HG03354 (cell line): ENCODE data around the gene ZBTB20.

Experiments used
- ATAC-seq: cut with Tn5 transposase; IDR thresholded peaks from one replicate; pipeline ENCODE4 v1.9.1; 2021; ENCODE audit warnings: mild to moderate bottlenecking; ENCODE audit not compliant: unreplicated experiment, poor library complexity, severe bottlenecking

ZBTB20 gene

GRCh38 chr3:115040673-115041286, 106.3 kb downstream of the ZBTB20 start:
- no peak for ATAC-seq

DNA sequence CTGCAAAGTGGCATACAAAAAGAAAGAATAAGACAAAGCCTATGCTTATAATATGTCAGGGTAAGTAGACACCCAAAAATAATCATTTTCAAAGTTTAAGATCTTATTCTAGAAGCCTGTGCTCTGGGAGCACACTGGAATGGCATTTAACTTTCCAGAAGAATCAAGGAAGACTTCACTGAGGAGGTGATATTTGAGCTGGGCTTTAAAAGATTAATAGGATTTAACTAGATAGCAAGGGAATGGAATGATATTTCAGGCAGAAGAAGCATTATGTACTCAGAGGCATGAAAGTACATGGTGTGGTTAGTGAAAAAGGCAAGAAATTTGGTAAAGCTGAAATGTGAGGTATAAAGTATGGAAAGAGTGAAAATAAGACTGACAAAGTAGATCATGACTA, 106.8 kb downstream of the ZBTB20 start:
- no peak for ATAC-seq

DNA sequence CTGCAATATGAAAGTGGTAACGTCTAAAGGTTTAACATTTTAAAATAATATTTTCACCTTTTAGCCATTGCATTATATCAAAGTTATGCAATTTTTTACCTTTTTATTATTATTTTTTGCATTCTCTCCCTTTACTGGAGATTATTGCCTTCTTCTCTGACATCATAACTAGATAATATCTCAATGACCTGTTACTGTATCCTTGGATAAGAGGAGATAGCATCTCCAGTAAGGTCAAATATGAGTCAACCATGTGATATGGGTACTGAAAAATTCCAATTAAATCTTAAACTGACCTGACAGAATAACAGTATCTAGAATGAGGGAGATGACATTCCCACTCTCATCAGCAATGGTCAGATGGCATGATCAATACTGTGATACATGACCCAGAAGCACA, 108.3 kb downstream of the ZBTB20 start:
- no peak for ATAC-seq

- no peak for ATAC-seq
Measured at GRCh38 chr3:115022835-115023398, 124.2 kb downstream of the ZBTB20 start.

DNA sequence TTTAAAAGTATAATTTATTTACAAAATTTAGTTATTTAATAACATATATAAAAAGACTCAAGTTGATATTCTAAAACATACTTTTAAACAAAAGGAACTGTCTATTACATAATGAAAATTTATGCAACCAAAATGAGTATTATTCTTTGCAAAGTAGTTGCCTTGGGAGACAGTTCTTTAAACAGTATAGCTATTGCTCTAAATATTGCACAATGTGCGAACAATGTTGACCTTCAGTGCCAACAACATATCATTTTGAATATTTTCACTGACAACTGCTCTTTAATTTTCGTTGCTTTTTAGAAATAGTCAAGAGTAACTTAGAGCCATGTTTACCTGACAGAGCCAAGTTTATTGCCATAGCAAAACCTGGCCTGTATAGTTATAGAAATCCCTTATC, 124.9 kb downstream of the ZBTB20 start:
- ATAC-seq, result no peak

DNA sequence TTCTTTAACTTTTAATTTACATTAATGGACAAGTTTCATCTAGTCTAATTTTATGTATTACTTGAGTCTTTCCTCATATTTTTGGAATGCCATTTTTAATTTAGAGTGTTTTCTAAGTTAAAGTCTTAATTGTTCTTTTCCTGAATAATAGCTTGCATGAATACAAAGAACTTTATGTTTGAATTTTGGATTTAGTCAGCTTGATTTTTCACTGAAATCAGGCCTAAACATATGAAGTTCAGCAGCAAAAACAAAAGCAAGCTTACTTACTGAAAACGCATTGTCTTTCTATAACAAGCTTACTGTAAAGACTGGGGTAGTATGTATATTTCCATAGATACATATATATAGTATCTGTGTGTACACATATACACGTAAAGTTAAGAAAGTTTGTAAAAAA, 126.0 kb downstream of the ZBTB20 start:
- ATAC-seq, result no peak

GRCh38 chr3:115019900-115020299, 127.2 kb downstream of the ZBTB20 start:
- ATAC-seq, result no peak

DNA sequence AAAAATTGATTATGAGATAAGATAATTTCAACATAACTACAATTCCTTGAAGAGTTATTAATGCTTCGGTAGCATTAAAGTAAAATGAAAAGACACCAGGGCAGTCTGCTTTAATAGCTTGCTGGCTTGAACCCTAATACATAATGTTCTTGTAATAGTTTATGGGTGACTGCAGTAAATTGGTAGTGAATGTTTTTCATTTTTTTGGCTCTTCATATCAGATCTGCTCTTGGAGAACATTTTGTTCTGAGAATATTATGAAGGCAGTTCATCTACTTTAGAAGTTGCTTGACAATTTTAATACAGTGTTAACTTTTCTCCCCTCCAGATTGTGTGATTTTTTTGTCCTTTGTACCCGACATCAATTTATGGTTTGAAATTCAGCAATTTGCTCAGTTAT, 128.4 kb downstream of the ZBTB20 start:
- no peak for ATAC-seq

DNA sequence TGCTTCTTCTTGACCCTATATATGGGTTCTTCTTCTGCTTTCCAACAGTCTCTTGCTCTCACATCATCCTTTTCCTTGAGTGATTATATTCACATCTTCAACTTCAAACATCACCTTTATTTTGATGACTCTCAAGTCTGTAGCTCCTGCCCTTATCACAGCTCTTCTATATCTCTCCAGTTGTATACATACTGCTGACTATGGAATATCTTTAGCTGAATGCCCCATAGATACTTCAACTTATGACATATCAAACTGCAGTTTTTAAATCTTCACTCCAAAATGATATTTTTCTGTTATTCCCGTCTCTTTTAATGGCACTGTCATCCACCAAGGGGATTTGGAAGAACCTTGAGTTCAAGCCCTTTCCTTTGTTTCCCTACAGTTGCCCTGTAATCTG, 139.1 kb downstream of the ZBTB20 start:
- ATAC-seq, result no peak

- ATAC-seq, result no peak
Measured at GRCh38 chr3:115004201-115005140, 142.6 kb downstream of the ZBTB20 start.

DNA sequence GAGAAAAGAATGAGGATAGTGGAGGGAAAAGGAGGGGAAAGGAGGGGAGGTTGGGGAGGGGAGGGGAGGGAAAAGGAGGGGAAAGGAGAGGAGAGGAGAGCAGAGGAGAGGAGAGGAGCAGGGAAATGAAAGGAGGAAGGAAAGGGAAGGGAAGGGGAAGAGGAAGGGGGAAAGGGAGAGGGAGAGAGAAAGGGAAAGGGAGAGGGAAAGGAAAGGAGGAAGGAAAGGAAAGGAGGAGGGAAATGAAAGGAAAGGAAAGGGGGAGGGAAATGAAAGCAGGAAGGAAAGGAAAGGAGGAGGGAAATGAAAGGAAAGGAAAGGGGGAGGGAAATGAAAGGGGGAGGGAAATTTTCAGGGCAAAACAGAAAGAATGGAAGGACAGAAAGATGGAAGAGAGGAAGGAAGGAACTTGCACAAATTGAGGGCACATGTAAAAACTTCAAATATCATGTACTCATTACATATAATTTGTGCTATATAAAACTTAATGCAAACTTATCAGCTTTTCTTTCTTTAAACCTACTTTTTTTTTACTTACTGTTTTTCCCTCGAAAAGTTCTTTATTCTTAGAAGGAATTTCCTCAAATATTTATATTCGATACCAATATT, 148.0 kb downstream of the ZBTB20 start:
- ATAC-seq, result no peak

GRCh38 chr3:114994554-114995341, 152.3 kb downstream of the ZBTB20 start:
- peak; percentile 60 for ATAC-seq

- no peak for ATAC-seq
Measured at GRCh38 chr3:114985776-114986175, 161.3 kb downstream of the ZBTB20 start.

- no peak for ATAC-seq
Measured at GRCh38 chr3:114983248-114983647, 163.8 kb downstream of the ZBTB20 start.

DNA sequence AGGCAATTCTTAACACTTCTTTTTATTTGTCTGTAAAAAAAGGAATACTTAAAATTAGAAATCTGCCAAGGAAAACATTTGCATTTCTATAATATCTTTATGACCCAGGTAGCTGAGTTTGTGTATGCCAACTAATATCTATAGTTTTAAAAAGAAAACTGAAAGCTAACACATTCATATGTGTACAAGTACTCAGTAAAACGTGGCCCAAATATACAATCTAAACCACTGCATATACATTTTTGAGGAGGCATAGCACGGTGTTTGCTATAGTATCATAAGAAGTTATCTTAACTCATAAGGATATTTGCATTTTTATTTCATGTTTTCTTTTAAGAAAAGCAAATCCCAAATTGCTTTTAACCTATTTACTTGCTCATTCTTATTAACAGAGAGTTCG, 172.7 kb downstream of the ZBTB20 start:
- ATAC-seq, result peak; percentile 94

DNA sequence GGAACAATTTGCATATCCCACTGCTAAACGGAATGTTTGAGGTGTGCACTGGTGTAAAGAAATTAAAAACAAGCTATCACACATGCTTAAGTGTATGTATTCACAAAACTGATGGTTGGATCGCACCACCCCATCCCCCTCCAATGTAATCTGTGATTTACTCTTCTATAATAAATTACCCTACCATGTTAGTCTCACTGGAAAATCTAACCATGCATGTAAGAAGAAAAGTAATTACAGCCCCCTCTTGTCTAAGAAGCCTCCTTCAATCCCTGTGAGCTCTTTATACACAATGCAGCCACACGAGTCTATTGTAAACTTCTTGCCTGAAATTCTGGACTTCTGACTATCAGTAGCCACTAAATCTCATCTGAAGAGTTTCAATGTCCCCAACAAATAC, 173.6 kb downstream of the ZBTB20 start:
- ATAC-seq, result no peak

GRCh38 chr3:114967168-114967567, 179.9 kb downstream of the ZBTB20 start:
- ATAC-seq, result no peak

DNA sequence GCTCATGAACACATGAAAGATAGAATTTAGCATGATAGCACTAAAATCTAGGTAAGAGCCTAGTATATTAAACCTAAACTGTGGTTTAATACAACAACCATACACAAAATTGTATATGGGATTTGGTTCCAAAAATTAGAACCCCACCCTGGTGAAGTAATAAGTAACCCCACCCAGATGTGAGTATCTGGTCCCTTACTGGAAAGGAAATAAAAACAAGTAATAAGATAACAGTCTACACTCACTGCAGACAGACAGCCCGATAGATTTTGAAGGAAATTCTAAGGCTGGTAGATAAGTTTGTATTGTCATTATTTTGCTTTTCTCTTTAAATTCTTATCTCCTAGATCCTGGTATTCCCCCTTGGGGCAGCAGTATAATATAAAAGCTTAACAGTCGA, 184.9 kb downstream of the ZBTB20 start:
- no peak for ATAC-seq

DNA sequence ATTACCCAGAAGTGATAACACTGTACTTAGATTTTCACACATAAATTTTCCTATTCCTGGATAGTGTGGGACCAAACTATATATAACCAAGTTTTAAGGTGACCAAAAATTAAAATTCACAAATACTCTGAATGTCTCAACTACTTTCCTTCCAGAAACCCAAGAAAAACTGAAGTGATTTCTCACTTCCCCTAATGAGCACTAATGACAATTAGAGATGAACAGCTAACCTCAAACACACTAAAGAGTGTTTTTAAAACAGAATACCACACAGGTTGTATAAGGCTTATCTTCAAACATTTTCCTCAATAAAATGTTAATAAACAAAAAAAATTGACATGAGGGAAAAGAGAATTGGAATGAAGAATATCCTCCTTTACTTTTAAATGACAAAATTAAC, 188.2 kb downstream of the ZBTB20 start:
- no peak for ATAC-seq

DNA sequence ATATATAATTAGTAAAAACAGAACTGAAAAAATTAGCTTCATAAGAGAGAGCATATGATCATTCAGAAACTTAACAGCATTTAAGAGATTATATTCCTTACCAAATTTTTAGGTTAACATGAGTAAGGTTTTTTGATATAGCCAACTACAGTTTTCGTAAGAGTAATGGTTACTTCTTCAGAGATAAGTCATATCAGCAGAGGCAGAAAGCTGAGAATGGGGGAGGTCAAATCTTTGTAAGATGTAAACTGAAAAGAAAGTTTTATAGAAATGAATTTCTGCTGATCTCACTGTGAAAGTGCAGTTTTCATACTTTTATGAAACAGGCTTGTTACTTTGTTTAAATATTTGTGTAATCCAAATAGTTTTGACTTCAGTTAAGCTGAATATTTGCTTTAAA, 193.3 kb downstream of the ZBTB20 start:
- no peak for ATAC-seq
